ENCODE measurements around the gene ARHGEF3.
A peak's percentile ranks its signal among the peaks of the same experiment; 100 is the strongest.

The ARHGEF3 gene

GRCh38 chr3:56688191-56688590, 113.6 kb downstream of the ARHGEF3 start:
- in situ Hi-C loops (cut with MboI; ENCODE audit: low sequenced_read_pairs, unreplicated experiment) = no loop called here
- no peak for TF ChIP-seq CTCF (IDR thresholded peaks at IDR 0.05; ENCODE audit: borderline replicate concordance, control extremely low read depth, extremely low read depth, insufficient read depth, missing control alignments)
- peak; percentile 73 for DNase-seq (ENCODE audit: low spot score)

GRCh38 chr3:56684029-56684428, 117.7 kb downstream of the ARHGEF3 start:
- no peak for TF ChIP-seq CTCF (IDR thresholded peaks at IDR 0.05; ENCODE audit: borderline replicate concordance, control extremely low read depth, extremely low read depth, insufficient read depth, missing control alignments)
- in situ Hi-C loops (cut with MboI; ENCODE audit: low sequenced_read_pairs, unreplicated experiment) = no loop called here
- no peak for DNase-seq (ENCODE audit: low spot score)

GRCh38 chr3:56683122-56683817, 118.5 kb downstream of the ARHGEF3 start, which contains the start of gene TASOR:
Gene TASOR, minus strand, starts transcription at chr3:56683265. Its CDS starts 259 bp downstream, at chr3:56683006.
- in situ Hi-C loops (cut with MboI; ENCODE audit: low sequenced_read_pairs, unreplicated experiment) = no loop called here
- no peak for TF ChIP-seq CTCF (IDR thresholded peaks at IDR 0.05; ENCODE audit: borderline replicate concordance, control extremely low read depth, extremely low read depth, insufficient read depth, missing control alignments)
- peak; percentile 95 for DNase-seq (ENCODE audit: low spot score)

- no peak for TF ChIP-seq CTCF (IDR thresholded peaks at IDR 0.05; ENCODE audit: borderline replicate concordance, control extremely low read depth, extremely low read depth, insufficient read depth, missing control alignments)
- in situ Hi-C loops (cut with MboI; ENCODE audit: low sequenced_read_pairs, unreplicated experiment) = no loop called here
- peak; percentile 76 for DNase-seq (ENCODE audit: low spot score)
These were observed 119.2 kb downstream of the ARHGEF3 start for GRCh38 chr3:56682462-56683121.

GRCh38 chr3:56681984-56682461, 119.7 kb downstream of the ARHGEF3 start:
- in situ Hi-C loops (cut with MboI; ENCODE audit: low sequenced_read_pairs, unreplicated experiment) = no loop called here
- no peak for TF ChIP-seq CTCF (IDR thresholded peaks at IDR 0.05; ENCODE audit: borderline replicate concordance, control extremely low read depth, extremely low read depth, insufficient read depth, missing control alignments)
- no peak for DNase-seq (ENCODE audit: low spot score)

- in situ Hi-C loops (cut with MboI; ENCODE audit: low sequenced_read_pairs, unreplicated experiment) = no loop called here
- no peak for DNase-seq (ENCODE audit: low spot score)
- no peak for TF ChIP-seq CTCF (IDR thresholded peaks at IDR 0.05; ENCODE audit: borderline replicate concordance, control extremely low read depth, extremely low read depth, insufficient read depth, missing control alignments)
These were observed 121.6 kb downstream of the ARHGEF3 start for GRCh38 chr3:56680054-56680580.
